Anterior cingulate cortex (tissue), 58 donors: ENCODE data around the gene REEP5.
"Not testable (repeated sequence)": the region's sequence is repeated elsewhere in the genome, so short reads cannot be mapped to it uniquely, and the experiment has no call there.

ENCODE experiments used
- DNase-seq, 58 donors: peaks; one replicate each; lab custom pipeline; 2025; lab: John Stamatoyannopoulos, UW

The REEP5 gene

DNA sequence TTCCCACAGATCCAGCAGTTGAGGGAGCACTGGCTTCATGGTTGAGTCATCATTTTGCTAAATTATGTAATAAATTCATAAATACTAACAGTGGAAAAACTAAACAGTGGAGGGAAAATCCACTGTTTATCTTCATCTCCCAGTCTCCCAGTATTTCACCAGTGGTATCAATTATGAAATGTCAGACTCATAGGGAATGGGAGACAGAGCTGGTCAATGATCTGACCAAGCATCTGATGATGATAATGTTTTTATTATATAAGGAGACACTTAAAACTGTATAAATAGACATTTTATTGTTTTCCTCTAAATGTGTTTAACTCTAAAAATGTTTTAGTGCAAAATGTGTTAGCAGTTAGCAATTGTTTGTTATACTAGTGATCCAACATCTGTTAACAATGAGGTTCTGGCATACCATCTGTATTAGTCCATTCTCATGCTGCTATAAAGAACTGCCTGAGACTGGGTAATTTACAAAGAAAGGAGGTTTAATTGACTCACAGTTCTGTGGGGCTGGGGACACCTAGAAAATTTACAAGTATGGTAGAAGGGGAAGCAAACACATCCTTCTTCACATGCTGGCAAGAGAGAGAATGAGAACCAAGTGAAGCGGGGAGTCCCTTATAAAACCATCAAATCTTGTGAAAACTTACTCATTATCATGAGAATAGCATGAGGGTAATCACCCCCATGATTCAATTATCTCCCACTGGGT is 11.8 kb upstream of the REEP5 start:
- no peak for DNase-seq

DNA sequence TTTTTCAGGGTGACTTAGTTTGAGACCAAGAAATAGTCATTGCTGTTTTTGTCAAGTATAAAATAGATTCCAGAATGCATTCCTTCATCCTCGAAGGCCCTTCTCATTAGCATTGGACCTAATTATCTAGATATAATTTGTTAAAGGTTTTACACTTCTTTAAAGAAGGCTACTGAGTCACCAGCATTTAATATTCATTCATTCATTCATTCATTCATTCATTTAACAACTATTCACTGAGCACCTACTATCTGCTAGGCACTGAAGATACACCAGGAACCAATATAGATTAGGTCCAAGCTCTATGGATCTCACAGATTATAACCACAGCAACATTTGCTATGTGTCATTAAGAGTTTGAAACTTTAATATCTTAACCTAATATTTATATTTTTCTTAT is 11.1 kb upstream of the REEP5 start:
- no peak for DNase-seq

DNA sequence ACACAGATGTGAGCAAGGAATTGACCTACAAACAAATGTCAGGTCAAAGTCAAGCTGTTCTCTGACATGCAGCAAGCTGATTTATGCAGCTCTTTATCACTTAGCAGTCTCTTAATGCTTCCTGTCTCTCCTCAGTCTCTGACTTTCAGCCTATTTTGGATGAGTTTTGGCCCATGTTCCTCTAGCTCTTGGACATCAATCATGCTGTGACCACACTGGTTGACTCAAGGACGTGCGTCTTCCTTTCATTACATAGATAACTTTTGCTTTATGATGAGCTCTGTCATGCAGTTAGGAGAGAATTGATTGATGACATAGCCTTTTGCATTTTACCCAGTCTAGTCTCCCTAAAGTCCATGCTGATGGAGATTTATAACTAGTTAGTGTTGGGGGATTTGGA is 9.4 kb upstream of the REEP5 start:
- DNase-seq = no peak

DNA sequence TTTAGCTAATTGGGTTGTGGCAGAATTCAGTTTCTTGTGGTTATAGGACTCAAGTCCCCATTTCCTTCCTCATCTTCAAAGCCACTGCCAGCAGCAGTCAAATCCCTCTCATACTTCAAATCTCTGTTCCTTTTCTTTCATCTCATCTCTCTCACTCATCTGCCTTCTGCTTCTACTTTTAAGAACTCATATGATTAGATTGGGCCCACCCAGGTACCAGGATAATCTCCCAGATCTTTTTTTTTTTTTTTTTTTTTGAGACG is 8.0 kb upstream of the REEP5 start:
- DNase-seq = no peak

DNA sequence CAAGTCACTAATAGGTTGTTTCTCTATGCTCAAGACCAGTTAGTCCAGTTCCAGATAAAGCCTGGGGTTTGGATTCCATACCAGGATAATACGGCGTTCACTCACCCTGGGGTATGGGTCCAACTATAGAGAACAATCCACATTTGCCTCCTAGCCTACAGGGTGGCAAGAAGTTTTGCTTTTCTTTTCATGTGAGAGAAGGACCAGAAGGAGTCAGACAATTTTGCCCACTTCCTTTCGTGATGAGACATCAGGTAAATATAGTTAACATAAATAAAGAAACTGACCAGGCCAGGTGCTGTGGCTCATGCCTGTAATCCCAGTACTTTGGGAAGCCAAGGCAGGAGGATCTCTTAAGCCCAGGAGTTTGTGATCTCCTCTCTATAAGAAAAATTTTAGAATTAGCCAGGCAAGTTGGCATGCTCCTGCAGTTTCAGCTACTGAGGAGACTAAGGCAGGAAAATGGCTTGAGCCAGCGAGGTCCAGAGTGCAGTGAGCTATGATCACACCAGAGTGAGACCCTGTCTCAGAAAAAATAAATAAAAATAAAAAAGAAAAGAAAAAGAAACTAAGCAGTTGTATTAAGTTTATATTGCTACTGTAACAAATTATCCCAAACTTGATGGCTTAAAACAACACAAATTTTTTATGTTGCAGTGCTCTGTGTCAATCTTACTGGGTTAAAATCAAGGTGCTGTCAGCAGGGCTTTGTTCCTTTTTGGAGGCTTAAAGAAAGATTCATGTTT is 7.5 kb upstream of the REEP5 start:
- DNase-seq = no peak

DNA sequence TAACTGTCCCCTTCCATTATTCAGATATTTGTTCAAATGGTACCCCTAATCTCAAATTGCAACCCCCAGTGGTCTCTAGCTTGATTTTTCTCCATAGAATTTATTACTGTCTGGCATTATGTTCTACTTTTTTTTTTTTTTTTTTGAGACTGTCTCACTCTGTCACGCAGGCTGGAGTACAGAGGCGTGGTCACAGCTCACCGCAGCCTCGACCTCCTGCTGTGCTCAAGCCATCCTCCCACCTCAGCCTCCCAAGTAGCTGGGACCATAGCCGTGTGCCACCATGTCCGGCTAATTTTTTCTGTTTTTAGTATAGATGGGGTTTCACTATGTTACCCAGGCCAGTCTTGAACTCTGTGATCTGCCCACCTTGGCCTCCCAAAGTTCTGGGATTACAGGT is 2.0 kb upstream of the REEP5 start:
- no peak for DNase-seq

DNA sequence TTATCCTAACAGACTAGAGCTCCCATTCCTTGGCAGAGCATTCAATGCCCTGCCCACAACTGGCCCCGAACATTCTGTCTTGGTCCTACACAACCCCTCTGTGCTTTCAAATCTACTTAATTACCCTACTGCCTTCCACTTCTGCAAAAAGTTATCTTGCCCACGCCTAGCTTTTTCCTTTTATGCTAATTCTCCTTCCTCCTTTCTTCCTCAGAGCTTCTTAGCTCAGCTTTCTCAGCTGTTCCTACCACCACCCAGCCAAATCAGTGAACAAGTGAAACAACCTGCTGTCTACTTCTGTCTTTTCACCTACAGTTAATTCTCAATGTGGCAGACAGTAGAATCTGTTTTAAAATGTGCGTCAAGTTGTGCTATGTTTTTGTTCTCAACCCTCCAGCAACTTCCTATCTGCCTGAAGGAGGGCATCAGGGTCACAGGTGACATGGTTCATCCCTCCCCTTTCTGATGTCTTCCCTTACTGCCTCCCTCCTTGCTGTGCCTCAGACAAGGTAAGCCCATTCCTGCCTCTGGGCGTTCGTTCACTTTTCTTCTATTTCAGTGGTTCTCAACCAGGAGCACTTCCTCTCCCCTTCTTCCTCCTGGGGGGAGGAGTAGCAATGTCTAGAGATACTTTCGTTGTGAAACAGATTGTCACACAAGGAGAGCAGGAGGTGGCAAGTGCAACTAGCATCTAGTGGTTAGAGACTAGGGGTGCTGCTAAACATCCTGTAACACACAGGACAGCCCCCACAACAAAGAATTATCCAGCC is 1.3 kb upstream of the REEP5 start:
- DNase-seq = peak in 3 of 58 donors; percentile 10 to 36 (median 26)

DNA sequence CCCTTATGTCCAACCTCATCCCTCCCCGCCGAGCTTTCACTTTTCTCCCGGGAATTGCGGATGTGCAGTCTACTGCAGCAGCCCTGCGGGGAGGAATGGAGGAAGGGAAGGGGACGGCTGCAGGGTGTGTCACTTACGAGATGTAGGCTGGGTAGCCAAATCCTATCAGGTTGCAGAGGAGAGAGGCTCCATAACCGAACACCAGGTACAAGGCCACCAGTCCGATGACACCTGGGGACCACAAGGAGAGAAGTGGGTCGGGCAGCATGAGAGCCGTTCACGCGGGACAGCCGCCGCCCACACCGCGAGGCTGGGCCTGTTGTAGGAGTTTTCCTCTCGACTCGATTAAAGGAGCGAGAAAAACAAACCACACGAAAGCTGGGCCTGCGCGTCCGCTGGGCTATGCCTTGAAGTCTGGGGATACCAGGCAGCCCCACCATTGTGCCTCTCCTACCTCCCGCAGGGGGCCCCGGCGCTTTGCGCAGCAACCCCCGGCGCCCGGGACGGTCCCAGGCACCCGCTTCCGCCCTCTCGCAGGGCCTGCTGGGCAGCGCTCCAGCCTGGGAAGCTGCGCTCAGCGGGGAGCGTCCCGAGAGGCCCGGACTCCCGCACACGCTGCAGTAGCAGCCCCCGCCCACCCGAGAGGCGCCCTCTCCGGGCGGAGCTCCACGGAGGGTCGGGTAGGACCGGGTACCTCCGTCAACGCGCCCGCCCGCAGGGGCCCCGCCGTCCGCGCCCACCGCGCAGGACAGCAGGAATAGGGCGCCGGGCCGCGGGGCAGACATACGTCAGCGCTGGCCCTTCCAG is 798 bp downstream of the REEP5 start:
- peak in 54 of 58 donors; percentile 17 to 79 (median 56) for DNase-seq

DNA sequence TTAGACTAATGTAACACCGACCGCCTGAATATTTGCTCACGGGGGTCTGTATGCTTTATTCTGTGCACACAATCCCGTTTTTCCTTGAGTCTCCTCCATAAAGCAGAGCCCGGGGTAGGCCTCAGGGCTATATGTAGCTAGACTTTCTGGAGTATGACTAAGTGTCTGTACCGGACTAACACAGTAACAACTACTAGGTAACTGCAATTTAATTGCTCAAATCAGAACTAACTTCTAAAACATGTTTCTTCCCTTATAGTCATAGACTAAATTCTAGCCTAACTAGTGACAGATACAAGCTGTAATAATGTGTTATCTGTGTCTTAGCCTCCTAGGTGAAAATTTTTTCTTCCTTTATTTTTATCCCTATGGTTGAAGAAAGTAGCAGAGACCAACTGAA is 2.1 kb downstream of the REEP5 start:
- no peak for DNase-seq

DNA sequence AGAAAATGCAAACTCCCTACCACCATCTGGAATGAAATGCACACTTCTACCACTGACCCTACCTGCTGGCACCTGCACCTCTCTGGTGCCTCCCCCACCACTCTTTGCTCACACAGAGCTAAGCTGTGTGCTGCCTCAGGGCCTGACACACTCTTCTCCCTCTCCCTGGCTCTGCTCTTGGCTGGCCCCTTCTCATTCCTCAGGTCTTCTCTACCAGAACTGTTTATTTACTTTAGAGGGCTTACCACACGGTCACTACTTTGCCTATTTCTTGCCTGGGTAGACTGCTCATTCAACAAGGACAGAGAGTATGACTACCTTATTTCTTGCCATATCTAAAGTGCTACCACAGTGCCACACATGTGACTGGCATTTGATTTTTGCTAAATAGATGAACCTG is 3.3 kb downstream of the REEP5 start:
- no peak for DNase-seq

DNA sequence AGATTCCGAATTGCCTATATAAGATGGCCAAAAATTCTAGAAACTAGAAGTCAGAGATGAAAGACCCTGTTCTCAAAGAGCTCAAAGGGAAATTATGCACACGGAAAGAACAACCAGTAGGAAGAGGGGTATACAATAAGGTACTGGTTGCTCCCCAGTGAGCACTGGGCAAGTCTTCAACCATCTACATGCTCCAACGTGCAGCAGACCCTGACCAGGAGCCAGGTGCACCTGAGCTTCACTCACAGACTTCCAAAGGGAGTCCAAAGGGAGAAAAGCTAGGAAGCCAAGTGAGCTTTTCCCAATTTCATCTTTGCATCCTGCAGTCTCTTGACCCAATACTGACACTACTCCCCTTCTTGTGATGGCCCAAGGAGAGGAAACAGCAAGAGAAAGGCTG is 3.9 kb downstream of the REEP5 start:
- DNase-seq = no peak

DNA sequence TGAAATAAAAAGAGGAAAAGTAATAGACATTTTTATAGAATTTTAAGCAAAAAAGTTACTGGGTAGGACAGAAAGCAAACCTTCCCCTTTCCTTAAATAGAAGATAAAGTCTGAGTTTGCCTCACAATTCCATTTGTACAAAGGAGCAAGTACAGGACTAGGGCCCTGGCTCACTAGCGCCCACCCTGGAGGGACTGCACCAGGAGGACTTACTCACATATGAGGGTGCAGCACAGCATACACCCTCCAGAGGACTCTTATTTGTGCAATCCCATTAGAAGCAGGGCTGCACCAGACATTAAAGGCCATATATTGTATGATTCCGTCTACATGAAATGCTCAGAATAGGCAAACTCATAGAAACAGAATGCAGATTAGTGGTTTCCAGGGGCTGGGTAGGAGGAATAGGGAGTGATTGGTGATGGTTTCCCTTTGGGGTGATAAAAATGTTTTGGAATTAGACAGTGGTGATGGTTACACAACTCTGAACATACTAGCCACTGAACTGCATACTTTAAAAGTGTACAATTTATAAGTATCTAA is 4.5 kb downstream of the REEP5 start:
- no peak for DNase-seq

DNA sequence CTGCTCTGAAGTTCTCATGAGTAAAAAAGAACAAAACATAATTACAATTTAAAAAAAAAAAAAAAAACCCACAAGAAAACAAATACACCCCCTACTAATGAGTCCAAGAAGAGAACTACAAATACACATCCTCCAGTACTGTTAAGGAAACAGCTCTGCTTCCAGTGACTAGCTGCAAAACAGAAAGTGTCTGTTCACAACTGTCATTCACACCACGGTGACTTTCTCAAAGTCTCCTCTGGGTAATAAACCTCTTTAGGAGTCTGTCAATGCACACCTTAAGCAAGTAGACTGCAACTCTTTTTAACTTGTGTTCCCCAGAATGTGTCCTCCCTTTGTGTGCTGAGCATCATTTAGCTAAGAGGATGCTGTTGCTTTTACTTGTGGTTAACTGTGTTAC is 6.2 kb downstream of the REEP5 start:
- DNase-seq = no peak

DNA sequence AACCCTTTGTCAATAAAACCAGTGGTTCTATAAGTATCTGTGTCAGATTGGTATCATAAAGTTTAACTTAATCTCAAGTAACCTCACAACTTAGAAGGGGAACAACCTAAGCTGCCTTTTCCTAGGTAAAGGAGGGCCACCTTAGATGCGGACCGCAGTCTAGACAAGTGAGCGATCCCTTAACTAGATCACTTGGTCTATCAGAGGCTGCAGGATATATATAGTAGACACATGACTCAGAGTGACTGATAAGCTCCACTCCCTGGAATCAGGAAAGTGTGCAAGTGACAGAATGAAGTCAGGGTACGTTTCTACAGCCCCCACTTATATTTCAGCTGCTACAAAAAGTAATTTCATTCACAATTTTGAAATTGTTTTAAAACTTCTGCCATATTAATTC is 7.4 kb downstream of the REEP5 start:
- no peak for DNase-seq

DNA sequence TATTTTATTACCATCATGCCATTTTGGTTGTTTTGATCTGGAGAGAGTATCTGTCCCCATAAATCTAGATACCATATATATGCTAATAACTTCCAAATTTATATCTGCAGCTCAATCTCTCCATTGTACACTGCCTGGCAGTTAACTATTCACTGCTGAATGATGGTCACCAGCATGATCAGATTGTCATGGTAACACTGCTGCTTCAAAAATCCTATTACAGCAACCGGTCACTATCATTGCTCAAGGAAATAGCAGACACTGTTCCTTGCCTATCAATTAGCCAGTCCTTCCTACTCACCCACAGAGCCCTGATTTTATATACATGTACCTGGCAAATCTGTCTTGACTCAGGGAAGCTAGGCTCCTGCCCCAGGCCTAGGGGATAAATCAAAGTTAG is 11.5 kb downstream of the REEP5 start:
- no peak for DNase-seq

DNA sequence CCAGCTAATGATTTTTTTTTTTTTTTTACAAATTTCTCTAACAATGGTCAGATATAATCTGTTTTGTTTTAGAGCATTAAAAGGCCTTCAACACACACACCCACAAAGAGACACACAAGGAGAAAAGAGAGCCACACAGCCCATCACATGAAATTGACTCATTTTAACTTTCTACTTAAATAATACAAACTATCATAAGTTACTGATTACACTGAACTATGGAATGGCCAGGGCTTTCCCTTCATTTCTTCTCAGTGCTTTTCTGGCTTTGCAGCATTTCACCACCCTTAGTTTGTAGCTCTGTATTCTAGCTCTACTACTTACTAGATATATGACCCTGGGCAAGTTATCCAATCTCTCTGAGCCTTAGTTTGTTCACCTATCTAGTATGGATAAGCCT is 13.2 kb downstream of the REEP5 start:
- DNase-seq = no peak

DNA sequence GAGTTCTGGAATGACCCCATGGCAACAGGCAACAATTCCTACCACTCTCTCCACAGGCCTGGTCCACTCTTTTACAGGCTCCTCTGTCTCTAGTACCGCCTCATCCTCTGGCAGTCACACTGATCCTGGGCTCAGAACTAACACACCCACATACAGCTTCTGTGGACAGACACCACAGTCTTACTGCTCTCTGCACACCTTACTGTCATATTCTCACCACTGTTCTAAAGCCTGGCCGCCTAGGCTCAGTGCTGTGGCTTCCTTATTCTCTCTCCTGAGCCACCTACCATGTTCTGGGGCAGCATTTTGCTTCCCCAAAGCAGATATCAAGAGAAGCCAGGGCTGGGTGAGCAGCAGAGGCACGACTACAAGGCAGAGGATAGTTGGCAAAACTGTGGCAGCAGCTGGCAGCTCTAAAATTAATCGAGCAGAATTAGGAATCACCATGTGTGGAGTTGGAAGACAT is 14.8 kb downstream of the REEP5 start:
- peak in 34 of 58 donors; percentile 3 to 76 (median 30) for DNase-seq

DNA sequence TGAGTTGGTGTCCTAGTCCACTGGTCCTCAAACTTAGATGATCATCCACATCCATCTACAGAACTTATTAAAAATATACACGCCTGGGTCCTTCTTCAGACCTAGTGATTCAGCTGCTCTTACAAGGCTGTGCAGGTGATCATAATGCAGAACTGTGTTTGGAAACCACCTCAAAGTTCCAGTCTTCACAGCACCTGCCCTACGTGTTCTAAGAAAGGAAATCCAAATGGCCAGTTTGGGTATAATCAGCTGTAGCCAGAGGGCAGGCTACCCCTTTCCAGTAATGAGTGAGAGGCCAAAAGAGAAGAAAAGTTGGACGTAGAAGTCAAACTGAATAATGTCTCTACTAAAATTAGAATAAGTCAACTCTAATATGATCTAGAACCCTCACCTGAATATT is 15.4 kb downstream of the REEP5 start:
- DNase-seq = no peak

DNA sequence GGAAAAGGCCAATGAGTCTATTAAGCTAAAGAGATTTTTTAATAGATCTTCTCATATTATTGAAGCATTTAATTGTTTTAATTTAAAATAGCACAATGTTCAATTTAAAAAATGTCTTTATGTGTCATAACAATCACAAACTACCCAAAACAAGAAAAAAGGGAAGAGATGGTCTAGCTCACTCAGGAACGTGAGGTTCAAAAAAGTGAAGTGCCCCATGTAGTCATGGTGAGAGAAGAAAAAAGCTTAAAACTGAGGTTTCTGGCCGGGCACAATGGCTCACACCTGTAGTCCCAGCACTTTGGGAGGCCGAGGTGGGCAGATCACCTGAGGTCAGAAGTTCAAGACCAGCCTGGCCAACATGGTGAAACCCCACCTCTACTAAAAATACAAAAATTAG is 17.0 kb downstream of the REEP5 start:
- DNase-seq = not testable (repeated sequence)

DNA sequence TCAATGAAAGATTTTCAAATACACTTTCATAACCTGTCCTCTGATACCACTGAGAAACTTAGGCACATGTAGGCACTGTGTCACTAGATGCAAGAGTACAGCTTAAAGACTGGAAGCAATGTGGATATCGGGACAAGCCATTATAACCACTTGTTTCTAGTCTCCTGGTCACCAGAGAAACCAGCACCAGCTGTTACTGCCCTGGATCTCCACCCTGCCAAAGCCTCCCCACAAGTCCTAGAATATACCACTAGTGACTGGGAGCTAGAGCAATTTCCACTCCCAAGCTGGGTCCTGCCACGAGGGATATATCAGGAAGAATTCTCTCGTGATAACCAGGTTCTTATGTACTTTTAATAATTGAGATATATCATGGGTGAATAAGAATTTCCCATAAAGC is 19.5 kb downstream of the REEP5 start:
- no peak for DNase-seq

DNA sequence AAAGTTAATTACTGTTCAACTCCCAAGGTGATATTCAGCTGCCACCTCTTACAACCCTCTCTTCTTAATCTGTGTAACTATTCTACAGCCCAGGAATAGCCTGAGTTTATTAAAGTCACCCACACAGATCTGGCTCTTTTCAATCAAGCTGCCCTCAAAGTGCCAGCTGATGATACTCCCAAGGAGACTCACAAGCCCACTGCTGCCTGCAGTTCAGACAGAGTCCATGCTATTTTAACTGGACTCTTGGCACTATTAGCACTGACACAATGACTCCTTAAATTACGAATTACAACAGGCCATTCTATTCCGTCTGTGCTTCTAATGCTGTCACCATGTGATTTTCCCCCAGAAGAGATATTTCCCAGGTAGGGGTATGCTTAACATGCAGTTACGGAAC is 26.3 kb downstream of the REEP5 start:
- no peak for DNase-seq
